ENCODE results near the gene PEAR1.
A peak's percentile ranks its signal among the peaks of the same experiment; 100 is the strongest.

PEAR1 gene

DNA sequence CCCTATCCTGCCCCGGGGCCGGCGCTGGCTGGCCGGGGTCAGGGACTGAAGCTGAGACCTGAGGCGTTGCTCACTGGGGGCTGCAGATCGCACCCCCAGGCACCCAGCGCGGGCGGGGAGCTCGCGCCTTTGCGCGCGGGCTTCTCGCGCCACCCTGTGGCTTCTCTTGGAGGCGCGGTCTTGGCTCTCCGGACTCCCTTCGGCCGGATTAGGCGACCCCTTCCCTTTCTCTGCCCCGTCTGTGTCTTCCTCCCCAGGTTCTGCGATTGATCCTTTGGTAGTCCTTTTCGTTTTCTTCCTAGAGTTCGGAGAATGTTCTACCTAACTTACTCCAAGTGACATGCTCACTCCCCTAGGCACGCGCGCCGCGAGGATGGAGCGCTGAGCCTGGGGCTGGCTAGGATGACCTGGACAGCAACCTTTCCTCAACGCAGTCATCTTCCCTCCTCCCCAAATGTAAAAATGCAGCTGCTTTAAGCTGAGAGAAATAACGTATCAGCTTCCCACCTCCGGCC lies 33.3 kb upstream of the PEAR1 start:
- no peak overlapping the region for H3K4me3 ChIP-seq (ENCODE audit: low read depth, low read length)
- DNase-seq (ENCODE audit: low read depth): no peak
- TF ChIP-seq, protein P1, sequence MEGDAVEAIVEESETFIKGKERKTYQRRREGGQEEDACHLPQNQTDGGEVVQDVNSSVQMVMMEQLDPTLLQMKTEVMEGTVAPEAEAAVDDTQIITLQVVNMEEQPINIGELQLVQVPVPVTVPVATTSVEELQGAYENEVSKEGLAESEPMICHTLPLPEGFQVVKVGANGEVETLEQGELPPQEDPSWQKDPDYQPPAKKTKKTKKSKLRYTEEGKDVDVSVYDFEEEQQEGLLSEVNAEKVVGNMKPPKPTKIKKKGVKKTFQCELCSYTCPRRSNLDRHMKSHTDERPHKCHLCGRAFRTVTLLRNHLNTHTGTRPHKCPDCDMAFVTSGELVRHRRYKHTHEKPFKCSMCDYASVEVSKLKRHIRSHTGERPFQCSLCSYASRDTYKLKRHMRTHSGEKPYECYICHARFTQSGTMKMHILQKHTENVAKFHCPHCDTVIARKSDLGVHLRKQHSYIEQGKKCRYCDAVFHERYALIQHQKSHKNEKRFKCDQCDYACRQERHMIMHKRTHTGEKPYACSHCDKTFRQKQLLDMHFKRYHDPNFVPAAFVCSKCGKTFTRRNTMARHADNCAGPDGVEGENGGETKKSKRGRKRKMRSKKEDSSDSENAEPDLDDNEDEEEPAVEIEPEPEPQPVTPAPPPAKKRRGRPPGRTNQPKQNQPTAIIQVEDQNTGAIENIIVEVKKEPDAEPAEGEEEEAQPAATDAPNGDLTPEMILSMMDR (IDR thresholded peaks at IDR 0.05; ENCODE audit: control insufficient read depth, extremely low read depth, insufficient read depth): peak; percentile 69

DNA sequence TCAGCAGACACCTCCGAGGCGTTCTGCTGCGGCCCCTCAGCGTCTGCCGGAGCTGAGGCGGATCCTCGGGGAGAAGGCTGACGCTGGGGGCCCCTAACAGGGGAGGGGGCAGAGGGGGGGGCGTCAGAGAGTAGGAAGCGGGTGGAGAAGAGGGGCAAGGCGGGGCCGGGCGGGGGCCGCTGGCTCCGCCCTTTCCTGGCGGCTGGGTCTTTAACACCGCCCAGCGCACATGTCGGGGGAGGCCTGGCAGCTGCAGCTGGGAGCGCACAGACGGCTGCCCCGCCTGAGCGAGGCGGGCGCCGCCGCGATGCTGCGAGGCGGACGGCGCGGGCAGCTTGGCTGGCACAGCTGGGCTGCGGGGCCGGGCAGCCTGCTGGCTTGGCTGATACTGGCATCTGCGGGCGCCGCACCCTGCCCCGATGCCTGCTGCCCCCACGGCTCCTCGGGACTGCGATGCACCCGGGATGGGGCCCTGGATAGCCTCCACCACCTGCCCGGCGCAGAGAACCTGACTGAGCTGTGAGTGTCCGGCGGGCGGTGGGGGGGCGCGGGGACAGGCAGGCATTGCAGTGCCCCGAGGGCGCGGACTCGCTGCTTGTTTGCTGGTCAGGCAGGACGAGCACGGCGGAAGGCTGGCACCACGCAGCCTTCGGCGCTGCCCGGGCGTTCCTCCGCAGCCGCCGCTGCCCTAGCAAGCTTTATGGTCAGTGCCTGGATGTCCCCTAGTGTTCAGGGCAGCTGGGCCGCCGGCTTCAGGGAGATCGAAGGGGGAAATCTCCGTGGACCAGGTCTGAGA lies 32.7 kb upstream of the PEAR1 start, which contains the start of gene NTRK1:
Gene NTRK1, plus strand, starts transcription at position 238 of the 796 bp plus-strand sequence. Its CDS starts 70 bp downstream, at position 308.
- DNase-seq (ENCODE audit: low read depth): no peak
- TF ChIP-seq, protein P1 (IDR thresholded peaks at IDR 0.05; ENCODE audit: control insufficient read depth, extremely low read depth, insufficient read depth): no peak
- no peak within 1 kb of the TSS for H3K4me3 ChIP-seq (ENCODE audit: low read depth, low read length)

DNA sequence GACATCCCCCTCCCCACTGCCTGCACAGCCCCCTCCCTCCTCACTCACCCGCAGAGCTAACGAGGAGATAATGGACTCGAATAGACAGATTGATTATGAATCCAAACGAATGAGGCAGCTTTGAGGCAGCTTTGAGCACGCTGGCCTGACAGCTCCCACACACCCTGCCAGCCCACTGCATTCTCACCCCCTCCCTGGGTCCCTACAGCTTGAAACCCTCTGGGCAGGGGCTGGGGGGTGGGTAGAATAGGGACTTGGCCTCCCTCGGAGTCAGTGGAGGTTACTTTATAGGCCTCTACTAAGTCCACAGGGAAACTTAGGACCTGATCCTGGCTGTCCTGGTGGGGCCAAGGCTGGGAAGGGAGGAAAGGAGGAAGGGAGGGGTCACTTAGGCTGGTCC lies 30.9 kb upstream of the PEAR1 start:
- DNase-seq (ENCODE audit: low read depth): no peak
- TF ChIP-seq, protein P1 (IDR thresholded peaks at IDR 0.05; ENCODE audit: control insufficient read depth, extremely low read depth, insufficient read depth): no peak
- H3K4me3 ChIP-seq (ENCODE audit: low read depth, low read length): no peak overlapping the region

DNA sequence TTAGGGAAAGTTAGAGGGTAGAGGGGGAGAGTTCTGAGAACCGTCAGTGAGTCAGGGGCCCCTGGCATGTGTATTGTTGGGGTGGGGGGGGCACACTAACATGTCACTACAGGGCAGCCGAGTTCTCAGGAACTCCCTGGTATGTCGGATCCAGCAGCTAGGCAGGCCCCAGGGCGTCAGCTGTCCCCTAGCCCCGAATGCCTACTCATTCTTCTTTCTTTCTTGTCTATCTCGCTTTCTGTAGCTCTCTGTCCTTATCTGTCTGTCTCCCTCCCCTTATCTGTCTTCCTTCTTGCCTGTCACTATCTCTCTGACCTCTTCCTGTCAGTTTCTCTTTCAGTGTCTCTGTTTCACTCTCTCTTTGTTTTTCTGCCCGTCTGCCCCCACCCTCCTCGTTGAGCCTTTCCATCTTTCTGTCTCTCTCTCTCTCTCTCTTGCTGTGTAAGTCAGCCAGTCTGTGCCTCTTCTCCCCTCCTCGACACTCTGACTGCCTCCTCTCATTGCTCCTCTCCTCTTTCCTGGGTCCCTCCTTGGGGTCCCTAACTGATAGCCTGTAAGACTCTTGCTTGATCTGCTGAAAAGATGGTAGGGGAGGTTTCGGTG lies 30.4 kb upstream of the PEAR1 start:
- no peak for DNase-seq (ENCODE audit: low read depth)
- TF ChIP-seq, protein P1 (IDR thresholded peaks at IDR 0.05; ENCODE audit: control insufficient read depth, extremely low read depth, insufficient read depth): no peak
- H3K4me3 ChIP-seq (ENCODE audit: low read depth, low read length): no peak overlapping the region

DNA sequence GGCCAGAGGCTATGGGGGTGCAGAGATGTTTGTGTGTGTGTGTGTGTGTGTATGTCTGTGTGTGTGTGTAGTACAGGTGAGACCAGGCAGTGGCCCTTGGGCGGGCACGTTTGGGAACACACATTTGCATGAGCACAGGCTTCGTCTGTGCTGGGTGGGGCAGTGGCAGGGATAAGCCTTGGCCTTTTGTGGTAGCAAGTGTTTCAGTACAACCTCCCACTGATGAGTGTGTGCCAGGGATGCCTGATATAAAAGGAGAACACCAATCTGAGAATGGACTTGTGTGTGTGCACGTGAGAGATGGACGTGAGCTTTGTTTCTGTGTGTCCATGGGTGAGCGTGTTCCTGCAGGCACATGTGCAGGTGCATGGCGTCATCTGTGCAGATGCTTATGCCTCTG lies 29.9 kb upstream of the PEAR1 start:
- H3K4me3 ChIP-seq (ENCODE audit: low read depth, low read length): no peak overlapping the region
- TF ChIP-seq, protein P1 (IDR thresholded peaks at IDR 0.05; ENCODE audit: control insufficient read depth, extremely low read depth, insufficient read depth): no peak
- no peak for DNase-seq (ENCODE audit: low read depth)

DNA sequence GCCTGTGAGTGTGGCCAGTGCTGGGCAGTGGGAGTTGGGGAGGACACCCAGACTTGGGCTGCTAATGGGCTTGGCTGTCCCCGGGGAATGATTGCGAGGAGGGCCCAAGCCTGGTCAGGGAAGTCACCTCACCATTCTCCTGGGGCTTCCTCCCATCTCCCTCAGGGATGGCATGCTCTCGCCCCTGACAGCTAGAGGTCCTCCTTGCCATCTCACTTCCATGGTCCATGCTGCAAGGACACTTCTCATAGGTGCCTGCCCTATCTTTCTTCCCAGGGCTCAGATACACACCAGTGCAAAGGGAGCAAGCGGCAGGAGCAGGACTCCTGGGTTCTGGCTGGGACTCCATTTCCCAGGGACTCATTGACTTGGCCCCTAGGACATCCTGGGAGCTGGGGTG lies 28.7 kb upstream of the PEAR1 start:
- no peak for DNase-seq (ENCODE audit: low read depth)
- TF ChIP-seq, protein P1 (IDR thresholded peaks at IDR 0.05; ENCODE audit: control insufficient read depth, extremely low read depth, insufficient read depth): no peak
- no peak overlapping the region for H3K4me3 ChIP-seq (ENCODE audit: low read depth, low read length)
